Suprapubic skin (tissue), 4 donors: Measurements from ENCODE around the gene PTPRA. TPM values are rescaled to one million over a fixed set of nuclear protein-coding genes. Genes with fewer than 3 reads are reported as not detected.

ENCODE experiments used
- DNase-seq, 2 donors: peaks; one replicate each; pipeline ENCODE4 v3.0.0-alpha.2; 2019; ENCODE audit warnings: low spot score in 2 of 2
- H3K27ac ChIP-seq: fragments of 200-600 bp; sonication (generic); one replicate; pipeline ENCODE4 v1.5.1; 2019
- H3K27me3 ChIP-seq: fragments of 200-600 bp; sonication (generic); one replicate; pipeline ENCODE4 v1.5.1; 2019
- H3K36me3 ChIP-seq: fragments of 200-600 bp; sonication (generic); one replicate; pipeline ENCODE4 v1.5.1; 2019
- H3K4me1 ChIP-seq: fragments of 200-600 bp; sonication (generic); one replicate; pipeline ENCODE4 v1.5.1; 2019
- H3K4me3 ChIP-seq: fragments of 200-600 bp; sonication (generic); one replicate; pipeline ENCODE4 v1.5.1; 2019; ENCODE audit warnings: mild to moderate bottlenecking
- H3K9me3 ChIP-seq: fragments of 200-600 bp; sonication (generic); one replicate; pipeline ENCODE4 v1.5.1; 2019
- EP300 ChIP-seq: sonication (generic); formaldehyde crosslinking; IDR thresholded peaks from one replicate; pipeline ENCODE4 v1.6.1; 2017; ENCODE audit warnings: antibody characterized with exemption
- POLR2A ChIP-seq, 2 donors: fragments of 450-650 bp; IDR thresholded peaks; one replicate each; pipeline ENCODE4 v1.6.1; 2017; ENCODE audit warnings: antibody characterized with exemption in 2 of 2, mild to moderate bottlenecking in 2 of 2, moderate library complexity in 2 of 2
- POLR2AphosphoS5 ChIP-seq, 3 donors: sonication (generic); formaldehyde crosslinking; IDR thresholded peaks; one replicate each; pipeline ENCODE4 v1.6.1; 2017; ENCODE audit warnings: antibody characterized with exemption in 3 of 3
- WGBS: methylation state at CpG from one replicate; pipeline ENCODE4 v1.1.5; 2018; 5-methylcytosine and 5-hydroxymethylcytosine counted together
- total RNA-seq, 4 donors: library from RNA; depleted of rRNA; stranded (reverse); fragments of >200 nt; gene quantifications; one replicate each; pipeline ENCODE4 v1.1.0, GENCODE V29; 2016
- TF ChIP-seq, protein P1 (sequence below), 2 donors: fragments of 200-600 bp in 1 of 2; fragments of 450-650 bp in 1 of 2; sonication (generic) in 1 of 2; IDR thresholded peaks; one replicate each; pipeline ENCODE4 v1.5.1; 2016 to 2019; ENCODE audit warnings: antibody characterized with exemption in 2 of 2, mild to moderate bottlenecking in 1 of 2, moderate library complexity in 1 of 2

The PTPRA gene
- total RNA-seq, 4 donors from 2014 or later, result 47.7 to 83.0 (median 73.4) TPM

DNA sequence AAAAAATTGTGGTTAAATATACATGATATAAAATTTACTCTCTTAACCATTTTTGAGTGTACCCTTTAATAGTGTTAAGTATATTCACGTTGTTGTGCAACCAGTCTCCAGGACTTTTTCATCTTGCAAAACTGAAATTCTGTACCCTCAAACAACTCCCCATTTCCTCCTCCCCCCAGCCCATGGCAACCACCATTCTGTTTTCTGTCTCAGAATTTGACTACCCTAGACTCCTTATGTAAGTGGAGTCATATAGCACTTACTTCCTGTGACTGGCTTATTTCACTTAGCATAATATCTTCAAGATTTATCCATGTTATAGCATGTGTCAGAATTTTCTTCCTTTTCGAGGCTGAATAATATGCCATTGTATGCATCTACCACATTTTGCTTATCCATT is 27.7 kb upstream of the PTPRA start:
- Histone ChIP-seq H3K9me3 (no peaks in the 10 kb centered on the region), H3K27ac (no peak overlapping the region), H3K36me3 (no peaks in the 10 kb centered on the region), H3K4me1 (peaks cover 10% of the 10 kb centered on the region), H3K27me3 (no peaks in the 10 kb centered on the region), H3K4me3 (no peak overlapping the region)
- 93% methylated on average over 2 of the region's 2 CpGs for WGBS
- DNase-seq, result no peak
- TF ChIP-seq EP300, result no peak

DNA sequence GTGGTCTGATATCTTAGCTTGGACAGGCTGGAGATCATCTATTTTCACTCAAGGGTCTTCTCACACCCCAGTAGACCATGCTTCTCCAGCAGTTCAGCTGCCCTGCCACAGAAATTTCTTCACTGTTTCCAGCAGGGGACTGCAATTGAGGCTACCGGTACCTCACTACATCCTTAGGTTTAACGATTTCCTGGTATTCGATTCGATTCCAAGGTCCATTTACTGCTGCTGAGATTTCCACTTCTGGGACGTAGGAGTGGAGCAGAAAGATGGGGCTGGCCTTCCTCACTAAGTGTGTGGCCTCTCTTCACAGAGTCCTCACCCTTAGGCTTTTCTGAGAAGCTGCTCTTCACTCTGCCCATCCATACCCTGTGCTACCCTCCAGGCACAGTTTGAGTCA is 26.6 kb upstream of the PTPRA start:
- Histone ChIP-seq H3K9me3 (no peaks in the 10 kb centered on the region), H3K27ac (no peak overlapping the region), H3K4me3 (no peak overlapping the region), H3K27me3 (no peaks in the 10 kb centered on the region), H3K36me3 (no peaks in the 10 kb centered on the region), H3K4me1 (peaks cover 2% of the 10 kb centered on the region)
- DNase-seq, result no peak
- TF ChIP-seq POLR2AphosphoS5 (IDR thresholded peaks at IDR 0.05), result no peak
- TF ChIP-seq EP300, result no peak
- TF ChIP-seq, protein P1, sequence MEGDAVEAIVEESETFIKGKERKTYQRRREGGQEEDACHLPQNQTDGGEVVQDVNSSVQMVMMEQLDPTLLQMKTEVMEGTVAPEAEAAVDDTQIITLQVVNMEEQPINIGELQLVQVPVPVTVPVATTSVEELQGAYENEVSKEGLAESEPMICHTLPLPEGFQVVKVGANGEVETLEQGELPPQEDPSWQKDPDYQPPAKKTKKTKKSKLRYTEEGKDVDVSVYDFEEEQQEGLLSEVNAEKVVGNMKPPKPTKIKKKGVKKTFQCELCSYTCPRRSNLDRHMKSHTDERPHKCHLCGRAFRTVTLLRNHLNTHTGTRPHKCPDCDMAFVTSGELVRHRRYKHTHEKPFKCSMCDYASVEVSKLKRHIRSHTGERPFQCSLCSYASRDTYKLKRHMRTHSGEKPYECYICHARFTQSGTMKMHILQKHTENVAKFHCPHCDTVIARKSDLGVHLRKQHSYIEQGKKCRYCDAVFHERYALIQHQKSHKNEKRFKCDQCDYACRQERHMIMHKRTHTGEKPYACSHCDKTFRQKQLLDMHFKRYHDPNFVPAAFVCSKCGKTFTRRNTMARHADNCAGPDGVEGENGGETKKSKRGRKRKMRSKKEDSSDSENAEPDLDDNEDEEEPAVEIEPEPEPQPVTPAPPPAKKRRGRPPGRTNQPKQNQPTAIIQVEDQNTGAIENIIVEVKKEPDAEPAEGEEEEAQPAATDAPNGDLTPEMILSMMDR (IDR thresholded peaks at IDR 0.05), result no peak
- no peak for TF ChIP-seq POLR2A (IDR thresholded peaks at IDR 0.05)
- 80% methylated on average over 5 of the region's 5 CpGs for WGBS

GRCh38 chr20:2847802-2848201 is 25.5 kb upstream of the PTPRA start:
- Histone ChIP-seq H3K27me3 (no peaks in the 10 kb centered on the region), H3K36me3 (no peaks in the 10 kb centered on the region), H3K27ac (no peak overlapping the region), H3K4me1 (no peaks in the 10 kb centered on the region), H3K4me3 (no peak overlapping the region), H3K9me3 (no peaks in the 10 kb centered on the region)
- TF ChIP-seq POLR2A (IDR thresholded peaks at IDR 0.05), result no peak
- TF ChIP-seq POLR2AphosphoS5 (IDR thresholded peaks at IDR 0.05), result no peak
- TF ChIP-seq EP300, result no peak
- TF ChIP-seq, protein P1 (IDR thresholded peaks at IDR 0.05), result no peak
- DNase-seq, result no peak
- 95% methylated on average over 4 of the region's 4 CpGs for WGBS

GRCh38 chr20:2849529-2849928 is 23.8 kb upstream of the PTPRA start:
- Histone ChIP-seq H3K4me3 (no peak overlapping the region), H3K9me3 (no peaks in the 10 kb centered on the region)
- 91% methylated on average over 4 of the region's 4 CpGs for WGBS

GRCh38 chr20:2851086-2851485 is 22.2 kb upstream of the PTPRA start:
- H3K27ac ChIP-seq, result no peak overlapping the region
- DNase-seq, result no peak
- no peak overlapping the region for H3K4me3 ChIP-seq
- no peaks in the 10 kb centered on the region for H3K9me3 ChIP-seq
- H3K36me3 ChIP-seq, result no peaks in the 10 kb centered on the region
- TF ChIP-seq POLR2AphosphoS5 (IDR thresholded peaks at IDR 0.05) (no peak), EP300 (no peak), POLR2A (IDR thresholded peaks at IDR 0.05) (no peak)
- TF ChIP-seq, protein P1 (IDR thresholded peaks at IDR 0.05), result no peak
- H3K4me1 ChIP-seq, result no peaks in the 10 kb centered on the region
- WGBS, result 87% methylated on average over 10 of the region's 10 CpGs
- H3K27me3 ChIP-seq, result no peaks in the 10 kb centered on the region

More at GRCh38 chr20:2849529-2849928, 23.8 kb upstream of the PTPRA start:
- Histone ChIP-seq H3K27ac (no peak overlapping the region), H3K36me3 (no peaks in the 10 kb centered on the region), H3K4me1 (no peaks in the 10 kb centered on the region), H3K27me3 (no peaks in the 10 kb centered on the region)
- no peak for DNase-seq
- no peak for TF ChIP-seq POLR2AphosphoS5 (IDR thresholded peaks at IDR 0.05)
- TF ChIP-seq POLR2A (IDR thresholded peaks at IDR 0.05), result no peak
- TF ChIP-seq, protein P1 (IDR thresholded peaks at IDR 0.05), result no peak
- no peak for TF ChIP-seq EP300

DNA sequence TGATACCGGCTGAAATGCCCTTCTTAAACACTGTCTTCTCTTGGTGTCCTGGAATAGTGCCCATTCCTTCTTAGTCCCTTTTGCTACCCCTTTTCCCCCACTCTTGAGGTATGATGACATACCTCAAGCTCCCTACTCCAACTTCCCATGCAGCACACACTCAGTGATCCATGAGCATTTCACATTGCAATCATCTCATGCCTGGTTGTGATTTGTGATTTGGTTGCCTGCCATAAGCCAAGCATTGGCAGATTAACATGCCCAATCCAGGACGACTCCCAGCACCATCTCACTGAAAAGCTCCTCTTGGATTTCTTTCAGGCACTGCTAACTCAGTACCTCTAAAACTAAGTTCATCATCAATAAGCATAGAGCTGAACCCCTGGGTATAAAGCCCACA is 14.7 kb upstream of the PTPRA start:
- Histone ChIP-seq H3K4me3 (no peak overlapping the region), H3K27ac (no peak overlapping the region), H3K4me1 (no peaks in the 10 kb centered on the region), H3K27me3 (no peaks in the 10 kb centered on the region), H3K9me3 (no peaks in the 10 kb centered on the region), H3K36me3 (peaks cover 33% of the 10 kb centered on the region)
- TF ChIP-seq POLR2AphosphoS5 (IDR thresholded peaks at IDR 0.05) (no peak), EP300 (no peak), POLR2A (IDR thresholded peaks at IDR 0.05) (no peak)
- TF ChIP-seq, protein P1 (IDR thresholded peaks at IDR 0.05), result no peak
- WGBS, result 85% methylated on average over 2 of the region's 2 CpGs
- DNase-seq, result no peak
